ENCODE measurements around the gene TRAK2.

The TRAK2 gene

DNA sequence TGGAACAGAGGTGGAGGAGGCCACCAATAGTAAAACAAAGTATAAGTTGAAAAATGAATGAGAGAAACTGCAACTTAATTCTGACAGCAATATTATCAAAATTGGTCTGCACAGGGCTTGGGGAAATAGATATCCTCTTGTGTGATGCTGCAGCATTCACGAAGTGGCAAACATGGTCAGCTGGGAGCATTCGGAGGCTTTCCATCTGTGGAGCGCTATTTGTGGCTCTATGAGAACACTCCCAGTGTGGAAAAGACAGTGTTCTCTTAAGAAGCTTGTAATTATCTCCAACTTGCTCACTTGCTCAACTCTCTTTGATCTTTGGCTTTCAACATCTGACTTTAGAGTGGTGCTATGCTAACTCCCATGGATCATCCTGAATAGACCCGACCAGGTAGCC, 91.0 kb downstream of the TRAK2 start:
- DNase-seq = no peak

DNA sequence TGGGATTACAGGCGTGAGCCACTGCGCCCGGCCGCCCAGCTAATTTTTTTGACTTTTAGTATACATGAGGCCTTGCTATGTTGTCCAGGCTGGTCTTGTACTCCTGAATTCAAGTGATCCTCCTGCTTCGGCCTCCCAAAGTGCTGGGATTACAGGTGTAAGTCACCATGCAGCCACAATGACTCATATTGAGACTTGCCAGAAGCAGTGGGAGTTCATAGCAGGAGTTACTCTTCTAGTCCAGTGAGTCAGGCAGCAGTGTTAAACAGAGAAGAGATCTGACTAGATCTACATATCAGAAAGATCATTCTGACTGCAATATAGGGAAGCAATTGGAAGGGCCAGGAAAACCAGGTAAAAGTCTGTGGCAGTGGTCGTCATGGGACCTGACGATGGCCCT, 92.6 kb downstream of the TRAK2 start:
- DNase-seq = no peak

DNA sequence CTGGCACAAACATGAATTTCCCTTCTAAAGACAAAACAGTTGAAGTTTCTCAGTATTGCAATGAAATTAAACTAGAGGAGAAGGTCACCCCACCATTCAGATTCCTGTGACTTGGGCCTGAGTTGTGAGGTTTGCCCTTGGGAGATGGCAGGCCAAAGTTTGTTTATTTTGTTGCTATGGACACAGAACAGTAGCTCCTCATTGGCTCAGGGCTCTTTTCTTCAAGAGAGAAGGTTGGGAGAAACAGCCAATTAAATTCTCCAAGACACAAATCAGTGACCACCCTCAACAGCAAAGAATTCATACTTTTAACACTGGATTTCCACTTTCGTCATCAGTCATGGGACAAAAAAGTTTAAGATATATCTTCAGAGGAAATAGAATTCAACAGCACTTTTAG, 94.0 kb downstream of the TRAK2 start, which contains the start of gene FLACC1:
FLACC1 (minus strand) TSS at position 125 of the 400 bp plus-strand sequence. CDS start 5,941 bp downstream, outside the sequence.
- peak; percentile 31 for DNase-seq

DNA sequence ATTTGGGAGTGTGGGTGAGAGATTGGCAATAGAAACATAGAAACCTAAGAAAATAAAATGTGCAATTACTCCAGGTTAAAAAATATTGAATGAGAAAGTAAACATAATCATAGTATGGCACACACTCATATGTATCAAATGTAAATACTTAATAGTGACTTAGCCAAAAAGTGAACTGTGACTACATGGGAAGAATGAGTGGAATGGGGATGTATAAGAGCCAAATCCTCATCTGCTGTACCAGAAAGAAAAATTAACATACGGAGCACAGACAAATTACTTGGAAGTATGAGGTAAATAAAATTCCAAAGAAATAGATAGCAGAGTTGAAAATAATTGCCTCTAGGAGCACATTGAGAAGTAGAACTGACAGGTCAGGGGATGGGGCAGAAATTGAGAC, 98.1 kb downstream of the TRAK2 start:
- DNase-seq = no peak

DNA sequence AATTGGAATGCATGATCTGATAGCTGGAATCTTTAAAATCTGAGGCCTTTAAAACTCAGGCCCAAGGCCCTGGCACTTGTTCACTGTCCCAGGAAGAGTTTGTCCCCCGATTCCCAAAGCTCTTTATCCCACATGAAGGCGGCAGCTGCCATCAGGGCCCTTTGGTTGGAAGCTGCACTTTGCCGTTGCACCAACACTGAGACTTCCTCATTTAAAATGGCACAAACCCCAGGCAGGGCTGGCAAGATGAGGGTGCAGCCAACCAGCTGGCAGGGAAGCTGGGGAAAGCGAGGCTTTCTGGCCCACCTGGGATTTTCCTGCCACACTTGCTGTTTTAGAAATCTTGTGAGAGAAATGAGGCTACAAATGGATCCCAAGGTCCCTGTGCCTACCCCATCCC, 100.4 kb downstream of the TRAK2 start:
- no peak for DNase-seq

DNA sequence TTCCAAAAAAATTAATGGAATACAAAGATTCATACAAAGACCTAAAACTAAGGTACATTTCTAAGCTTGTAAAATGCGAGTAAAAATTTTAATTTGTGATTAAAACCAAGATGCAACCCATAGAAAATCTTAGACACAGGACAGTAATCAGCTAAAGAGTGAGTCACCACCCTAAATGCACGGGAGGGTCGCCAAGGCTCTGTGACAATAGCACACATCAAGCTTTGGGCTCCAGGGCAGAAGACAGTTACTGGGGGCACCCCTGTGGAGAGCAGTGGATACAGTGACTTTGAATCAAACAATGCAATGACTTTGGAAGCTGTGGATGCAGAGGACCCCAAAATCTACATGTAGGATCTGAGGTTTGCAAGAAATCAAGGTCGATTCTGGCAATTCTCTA, 101.7 kb downstream of the TRAK2 start:
- DNase-seq = no peak

DNA sequence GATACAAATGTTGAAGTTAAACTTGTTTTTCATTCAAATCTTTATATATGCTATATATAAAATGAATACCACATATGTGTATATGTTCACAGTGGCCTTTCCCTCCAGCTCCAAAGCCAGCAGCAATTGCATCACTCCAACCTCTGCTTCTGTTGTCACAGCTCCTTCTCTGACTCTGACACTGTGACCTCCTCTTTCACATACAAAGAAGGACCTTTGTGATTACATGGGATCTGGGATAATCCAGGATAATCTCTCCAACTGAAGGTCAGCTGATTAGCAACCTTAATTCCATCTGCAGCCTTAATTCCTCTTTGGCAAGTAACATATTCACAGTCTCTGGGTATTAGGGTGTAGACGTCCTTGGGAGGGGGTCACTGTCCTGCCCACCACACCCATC, 102.5 kb downstream of the TRAK2 start:
- DNase-seq = no peak

DNA sequence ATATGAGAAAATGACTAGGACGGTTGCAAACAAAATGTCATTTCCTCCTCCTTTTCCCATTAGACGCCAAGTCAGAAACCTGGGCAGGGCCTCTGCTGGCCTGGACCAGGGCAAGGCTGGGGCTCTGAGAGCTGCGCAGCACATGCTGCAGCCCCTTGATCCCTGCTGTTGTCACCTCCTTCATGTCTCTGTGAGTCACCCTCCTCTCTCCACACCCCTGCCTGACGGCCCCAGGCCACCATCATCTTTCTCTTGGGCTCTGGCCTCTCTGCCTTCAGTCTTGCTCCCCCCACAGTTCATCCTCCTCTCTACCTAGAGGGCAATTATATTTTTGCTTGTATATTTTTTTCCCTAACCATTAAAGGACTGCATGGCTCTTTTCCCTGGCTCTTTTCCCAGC, 104.1 kb downstream of the TRAK2 start:
- DNase-seq = no peak

DNA sequence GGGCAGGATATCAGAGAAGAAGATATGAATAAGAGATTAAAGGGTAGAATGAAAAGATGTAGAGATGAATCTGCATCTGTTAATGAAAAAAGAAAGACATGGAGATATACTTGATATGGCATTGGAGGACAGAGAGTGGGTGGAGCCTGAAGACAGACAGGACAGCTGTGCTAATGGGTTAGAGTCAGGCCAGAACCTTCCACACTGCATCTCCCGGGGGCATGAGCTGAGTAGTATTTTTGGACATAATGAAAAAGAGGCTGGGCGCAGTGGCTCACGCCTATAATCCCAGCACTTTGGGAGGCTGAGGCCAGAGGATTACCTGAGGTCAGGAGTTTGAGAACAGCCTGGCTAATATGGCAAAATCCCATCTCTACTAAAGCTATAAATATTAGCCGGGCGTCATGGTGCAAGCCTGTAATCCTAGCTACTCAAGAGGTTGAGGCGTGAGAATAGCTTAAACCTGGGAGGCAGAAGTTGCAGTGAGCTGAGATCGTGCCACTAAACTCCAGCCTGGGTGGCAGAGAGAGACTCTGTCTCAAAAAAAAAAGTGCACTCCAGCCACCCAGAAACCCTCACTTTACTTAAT, 105.5 kb downstream of the TRAK2 start:
- no peak for DNase-seq

DNA sequence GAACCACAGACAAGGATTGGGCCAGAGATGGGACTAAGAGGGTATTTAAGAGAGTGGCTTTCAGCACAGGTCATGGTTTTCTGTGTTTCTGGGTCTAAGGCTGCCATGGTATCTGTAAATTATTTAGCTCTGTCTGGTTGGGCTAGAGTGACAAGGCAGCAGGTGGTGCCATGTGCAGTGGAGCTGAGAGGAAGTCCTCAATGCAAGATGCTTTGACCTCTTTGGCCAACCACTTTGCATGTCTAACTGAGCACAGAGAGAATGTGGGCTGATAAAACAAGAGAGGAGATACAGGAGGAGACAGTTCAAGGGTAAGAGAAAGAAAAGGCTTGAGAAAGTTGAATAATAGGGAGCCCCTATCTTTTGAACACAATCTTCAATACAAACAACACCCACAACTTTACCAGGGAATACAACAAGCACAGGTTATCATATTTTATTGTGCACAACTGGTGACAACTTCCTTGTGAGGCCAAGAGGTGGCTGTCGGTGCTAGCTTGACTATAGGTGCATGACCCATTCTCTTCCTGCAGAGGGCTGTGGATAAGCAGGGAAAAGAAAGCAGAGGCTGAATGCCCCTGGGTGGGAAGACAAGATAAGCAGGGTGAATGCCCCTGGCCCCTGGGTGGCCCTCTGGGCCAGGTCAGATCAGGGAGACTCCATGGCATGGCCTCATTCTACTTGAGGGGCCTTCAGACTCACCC, 106.4 kb downstream of the TRAK2 start:
- peak; percentile 53 for DNase-seq

DNA sequence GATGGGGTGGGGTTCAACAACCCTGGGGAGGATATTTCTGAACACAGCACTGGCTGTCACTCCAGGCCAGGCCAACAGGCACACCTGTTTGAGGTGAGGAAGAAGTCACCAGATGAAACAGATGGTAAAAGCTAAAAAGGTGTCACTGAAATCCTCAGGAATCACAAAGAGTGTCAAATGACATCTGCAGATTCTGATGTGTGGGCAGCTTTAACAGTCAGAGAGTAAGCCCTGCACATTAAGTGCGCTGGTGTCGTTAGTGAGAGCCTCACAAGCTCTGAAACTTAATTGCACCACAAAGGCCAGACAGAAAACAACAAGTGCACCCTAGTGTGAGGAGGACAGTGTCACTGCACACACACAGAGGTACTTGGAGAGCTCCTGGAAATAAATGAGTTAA, 107.7 kb downstream of the TRAK2 start:
- DNase-seq = no peak

DNA sequence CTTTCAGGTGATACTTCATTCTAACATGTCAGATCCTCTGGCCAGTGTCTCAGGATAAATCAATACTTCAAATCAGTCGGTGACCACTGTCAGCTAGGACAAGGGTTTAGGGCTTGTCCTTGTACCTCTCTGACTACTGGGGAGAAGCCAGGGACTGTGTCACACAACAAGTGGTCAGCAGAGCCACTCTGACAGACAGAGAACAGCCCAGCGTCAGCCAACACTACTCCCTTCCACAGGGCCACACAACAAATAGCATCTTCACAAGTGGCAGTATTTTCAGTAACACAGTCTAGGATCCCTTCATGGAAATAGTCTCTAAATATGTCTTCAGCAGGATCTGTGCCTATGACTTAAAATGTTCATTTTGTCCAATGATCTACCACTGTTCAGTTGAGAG, 108.3 kb downstream of the TRAK2 start:
- DNase-seq = no peak

DNA sequence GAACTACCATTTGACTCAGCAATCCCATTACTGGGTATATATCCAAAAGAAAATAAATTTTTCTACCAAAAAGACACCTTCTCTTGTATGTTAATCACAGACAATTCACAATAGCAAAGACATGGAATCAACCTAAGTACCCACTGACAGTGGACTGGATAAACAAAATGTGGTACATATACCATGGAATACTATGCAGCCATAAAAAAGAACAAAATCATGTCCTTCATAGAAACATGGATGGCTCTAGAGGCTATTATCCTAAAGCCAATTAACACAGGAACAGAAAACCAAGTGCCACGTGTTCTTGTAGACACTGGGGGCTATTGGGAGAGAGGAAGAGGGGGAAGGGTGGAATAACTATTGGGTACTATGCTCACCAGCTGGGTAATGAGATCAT, 121.8 kb downstream of the TRAK2 start:
- no peak for DNase-seq

DNA sequence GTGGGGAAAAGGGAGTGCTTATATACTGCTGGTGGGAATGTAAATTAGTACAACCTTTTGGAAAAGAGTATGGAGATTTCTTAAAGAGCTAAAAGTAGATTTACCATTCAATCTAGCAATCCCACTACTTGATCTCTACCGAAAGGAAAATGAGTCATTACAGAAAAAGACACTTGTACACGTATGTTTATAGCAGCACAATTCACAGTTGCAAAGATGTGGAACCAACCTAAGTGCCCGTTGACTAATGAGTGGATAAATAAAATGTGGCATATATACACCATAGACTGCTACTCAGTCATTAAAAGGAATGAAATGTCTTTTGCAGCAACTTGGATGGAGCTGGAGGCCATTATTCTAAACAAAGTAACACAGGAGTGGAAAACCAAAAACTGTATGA, 123.6 kb downstream of the TRAK2 start:
- no peak for DNase-seq
